CD14-positive monocyte (primary cell): ENCODE results near the gene STRIP2. TPM values are rescaled to one million over a fixed set of nuclear protein-coding genes. Genes with fewer than 3 reads are reported as not detected.

Source experiments
- DNase-seq, 3 donors: peaks; one replicate each; pipeline ENCODE4 v3.0.0-alpha.2; 2011 to 2022
- H2AFZ ChIP-seq: 2 replicates; pipeline ENCODE4 v1.6.0; 2012; ENCODE audit warnings: mild to moderate bottlenecking, low read depth, low read length, inconsistent platforms; ENCODE audit not compliant: insufficient read depth, poor library complexity, severe bottlenecking
- H3K27ac ChIP-seq, 2 donors: 1 replicate in 1 of 2; 2 replicates in 1 of 2; pipeline ENCODE4 v1.5.1; 2012 to 2013; ENCODE audit warnings: low read length in 2 of 2, control low read depth in 1 of 2, inconsistent platforms in 1 of 2, low read depth in 1 of 2, mild to moderate bottlenecking in 1 of 2
- H3K27me3 ChIP-seq, 2 donors: one replicate each; pipeline versions ENCODE4 v1.6.0 to v1.6.1; 2011 to 2013; ENCODE audit warnings: low read length in 2 of 2; ENCODE audit not compliant: control insufficient read depth in 2 of 2, insufficient read depth in 2 of 2
- H3K36me3 ChIP-seq, 2 donors: replicated peaks in 1 of 2; 1 replicate in 1 of 2; 2 replicates in 1 of 2; pipeline versions ENCODE4 v1.5.1 to v1.6.1; 2012 to 2013; ENCODE audit warnings: low read length in 2 of 2, control low read depth in 1 of 2, inconsistent platforms in 1 of 2, mild to moderate bottlenecking in 1 of 2; ENCODE audit not compliant: insufficient read depth in 2 of 2, control insufficient read depth in 1 of 2
- H3K4me1 ChIP-seq, 2 donors: 1 replicate in 1 of 2; 2 replicates in 1 of 2; pipeline versions ENCODE4 v1.5.1 to v1.6.1; 2012 to 2013; ENCODE audit warnings: low read length in 2 of 2, control low read depth in 1 of 2, inconsistent platforms in 1 of 2, mild to moderate bottlenecking in 1 of 2, moderate library complexity in 1 of 2; ENCODE audit not compliant: insufficient read depth in 2 of 2, control insufficient read depth in 1 of 2
- H3K4me2 ChIP-seq: replicated peaks from 2 replicates; pipeline ENCODE3; 2012; ENCODE audit warnings: low read length, moderate library complexity, mild to moderate bottlenecking; ENCODE audit not compliant: poor library complexity, severe bottlenecking; ENCODE audit errors: extremely low read depth
- H3K4me3 ChIP-seq, 3 experiments: fragments of 200-600 bp in 1 of 3; sonication (generic) in 1 of 3; replicated peaks in 1 of 3; 1 replicate in 2 of 3; 2 replicates in 1 of 3; pipeline ENCODE4 v1.5.1; 2011 to 2013; ENCODE audit warnings: low read length in 3 of 3, mild to moderate bottlenecking in 3 of 3, control low read depth in 2 of 3, low read depth in 2 of 3, inconsistent platforms in 1 of 3, moderate library complexity in 1 of 3
- H3K79me2 ChIP-seq: 2 replicates; pipeline ENCODE4 v1.6.0; 2012; ENCODE audit warnings: mild to moderate bottlenecking, control low read depth, inconsistent platforms, low read length, moderate library complexity; ENCODE audit not compliant: insufficient read depth
- H3K9ac ChIP-seq: 2 replicates; pipeline ENCODE4 v1.6.0; 2017; ENCODE audit warnings: low read length, mild to moderate bottlenecking; ENCODE audit not compliant: insufficient read depth, poor library complexity, severe bottlenecking
- H3K9me3 ChIP-seq, 2 donors: replicated peaks in 1 of 2; 1 replicate in 1 of 2; 2 replicates in 1 of 2; pipeline versions ENCODE4 v1.5.1 to v1.6.1; 2012 to 2013; ENCODE audit warnings: low read length in 2 of 2, control low read depth in 1 of 2; ENCODE audit not compliant: control insufficient read depth in 1 of 2, insufficient read depth in 1 of 2
- H4K20me1 ChIP-seq: 2 replicates; pipeline ENCODE4 v1.6.0; 2012; ENCODE audit warnings: mild to moderate bottlenecking, low read length, control low read depth, moderate library complexity; ENCODE audit not compliant: insufficient read depth
- H3K27ac Mint-ChIP-seq, 7 donors: one replicate each; pipeline ENCODE4 v1.8.0; 2020; ENCODE audit warnings: mild to moderate bottlenecking in 7 of 7, mixed read lengths in 7 of 7, moderate library complexity in 6 of 7, inconsistent platforms in 2 of 7
- H3K27me3 Mint-ChIP-seq, 3 donors: one replicate each; pipeline ENCODE4 v1.8.0; 2021 to 2022; ENCODE audit warnings: low read depth in 3 of 3, mild to moderate bottlenecking in 3 of 3, mixed read lengths in 3 of 3, moderate library complexity in 3 of 3, inconsistent platforms in 1 of 3
- H3K36me3 Mint-ChIP-seq, 2 donors: one replicate each; pipeline ENCODE4 v1.8.0; 2020; ENCODE audit warnings: mixed read lengths in 2 of 2, inconsistent platforms in 1 of 2, mild to moderate bottlenecking in 1 of 2
- H3K4me1 Mint-ChIP-seq: one replicate; pipeline ENCODE4 v1.8.0; 2020; ENCODE audit warnings: mild to moderate bottlenecking, mixed read lengths
- H3K4me3 Mint-ChIP-seq, 2 donors: one replicate each; pipeline ENCODE4 v1.8.0; 2020; ENCODE audit warnings: mild to moderate bottlenecking in 2 of 2, mixed read lengths in 2 of 2, moderate library complexity in 1 of 2
- H3K9me3 Mint-ChIP-seq, 7 donors: one replicate each; pipeline ENCODE4 v1.8.0; 2020 to 2022; ENCODE audit warnings: mixed read lengths in 7 of 7, mild to moderate bottlenecking in 6 of 7, moderate library complexity in 6 of 7, inconsistent platforms in 2 of 7
- CTCF ChIP-seq: fragments of 200-600 bp; IDR thresholded peaks from one replicate; pipeline ENCODE4 v1.8.0; 2022; ENCODE audit warnings: antibody characterized with exemption, mild to moderate bottlenecking
- WGBS: methylation state at CpG from one replicate; pipeline ENCODE4 v1.1.5; 2013; ENCODE audit warnings: missing lambda C conversion rate; ENCODE audit not compliant: insufficient coverage; 5-methylcytosine and 5-hydroxymethylcytosine counted together
- intact Hi-C, 2 donors: fragments of 100-400 bp; cut with micrococcal nuclease; formaldehyde crosslinking; loops; one replicate each; pipeline versions ENCODE4 v1.15.0 to v1.15.1; 2023
- polyA plus RNA-seq, 3 donors: library from polyadenylated mRNA; depleted of rRNA in 1 of 3; unstranded in 2 of 3; stranded (reverse) in 1 of 3; fragments of 300-500 nt in 2 of 3; fragments of >200 nt in 1 of 3; fragmentation: Illumina TruSeq in 2 of 3; gene quantifications; 1 replicate in 2 of 3; 2 replicates in 1 of 3; pipeline ENCODE4 v1.2.3, GENCODE V29; 2012 to 2021

STRIP2 gene
- polyA plus RNA-seq, 3 donors: 0.11 to 0.12 TPM; not detected in 1

GRCh38 chr7:129401228-129401966, 32.8 kb upstream of the STRIP2 start:
- Mint-ChIP-seq H3K27ac (peak overlapping the region; percentile 4 to 84 (median 70)), H3K4me1 (peaks cover 14% of the 10 kb centered on the region), H3K36me3 (peaks cover 49 to 66% of the 10 kb centered on the region in 2 donors), H3K27me3 (peaks cover 0 to 1% (median 1%) of the 10 kb centered on the region in 3 donors), H3K9me3 (no peaks in the 10 kb centered on the region), H3K4me3 (peak overlapping the region in 1 of 2 donors; percentile 30)
- no CpG with 5 or more reads among the region's 1 CpG for WGBS
- Histone ChIP-seq H3K9ac (no peak overlapping the region), H3K36me3 (peaks cover 14 to 46% of the 10 kb centered on the region in 2 donors), H3K27me3 (no peaks in the 10 kb centered on the region), H4K20me1 (no peaks in the 10 kb centered on the region), H3K4me2 (no peak overlapping the region), H3K27ac (peak overlapping the region; percentile 6 to 62), H3K4me1 (peaks cover 10 to 14% of the 10 kb centered on the region in 2 donors), H3K9me3 (no peaks in the 10 kb centered on the region), H3K79me2 (no peaks in the 10 kb centered on the region), H3K4me3 (no peak overlapping the region), H2AFZ (no peak overlapping the region)
- DNase-seq: peak; percentile 60 to 72 (median 62)
- TF ChIP-seq CTCF: no peak
- intact Hi-C loops: no loop called here

- intact Hi-C loops: no loop called here
- no peak overlapping the region for H2AFZ ChIP-seq
These were observed 32.0 kb upstream of the STRIP2 start for GRCh38 chr7:129401967-129402860.

More at GRCh38 chr7:129401967-129402860, 32.0 kb upstream of the STRIP2 start:
- no peak for DNase-seq
- Mint-ChIP-seq H3K4me1 (peaks cover 14% of the 10 kb centered on the region), H3K27ac (peak overlapping the region in 4 of 7 donors; percentile 30 to 80 (median 71)), H3K36me3 (peaks cover 50 to 66% of the 10 kb centered on the region in 2 donors), H3K4me3 (no peak overlapping the region), H3K27me3 (peaks cover 0 to 1% (median 1%) of the 10 kb centered on the region in 3 donors), H3K9me3 (no peaks in the 10 kb centered on the region)
- Histone ChIP-seq H3K9ac (no peak overlapping the region), H4K20me1 (no peaks in the 10 kb centered on the region), H3K4me1 (peaks cover 10 to 14% of the 10 kb centered on the region in 2 donors), H3K27ac (peak overlapping the region in 1 of 2 donors; percentile 62), H3K9me3 (no peaks in the 10 kb centered on the region), H3K36me3 (peaks cover 18 to 49% of the 10 kb centered on the region in 2 donors), H3K27me3 (no peaks in the 10 kb centered on the region), H3K4me3 (no peak overlapping the region), H3K4me2 (no peak overlapping the region), H3K79me2 (no peaks in the 10 kb centered on the region)
- no peak for TF ChIP-seq CTCF
- 95% methylated on average over 3 of the region's 3 CpGs for WGBS
